MM.1S (cell line): Measurements from ENCODE around the gene WHRN.
A peak's percentile ranks its signal among the peaks of the same experiment; 100 is the strongest.

Experiments used
- DNase-seq: peaks from one replicate; pipeline ENCODE4 v3.0.0-alpha.2; 2015
- H2AFZ ChIP-seq: fragments of 300-600 bp; sonication (generic); 2 replicates; pipeline ENCODE4 v1.6.0; 2016; ENCODE audit warnings: antibody characterized with exemption, low read length
- H3F3A ChIP-seq: fragments of 300-600 bp; sonication (generic); 2 replicates; pipeline ENCODE4 v1.6.1; 2016; ENCODE audit warnings: mild to moderate bottlenecking, antibody characterized with exemption, low read length, moderate library complexity, mixed read lengths; ENCODE audit not compliant: insufficient read depth
- H3K27ac ChIP-seq: fragments of 300-600 bp; sonication (generic); 2 replicates; pipeline ENCODE4 v1.5.1; 2016; ENCODE audit warnings: mild to moderate bottlenecking, low read length
- H3K27me3 ChIP-seq: fragments of 300-600 bp; sonication (generic); replicated peaks from 2 replicates; pipeline ENCODE4 v1.6.0; 2016; ENCODE audit warnings: low read length; ENCODE audit not compliant: insufficient read depth
- H3K36me3 ChIP-seq: fragments of 300-600 bp; sonication (generic); replicated peaks from 2 replicates; pipeline ENCODE4 v1.6.1; 2016; ENCODE audit warnings: mild to moderate bottlenecking, low read length, mixed read lengths; ENCODE audit not compliant: insufficient read depth
- H3K4me1 ChIP-seq: fragments of 300-600 bp; sonication (generic); 2 replicates; pipeline ENCODE4 v1.6.1; 2016; ENCODE audit warnings: low read length, mixed read lengths
- H3K4me2 ChIP-seq: fragments of 300-600 bp; sonication (generic); 2 replicates; pipeline ENCODE4 v1.6.0; 2016; ENCODE audit warnings: low read depth, low read length
- H3K4me3 ChIP-seq: fragments of 300-600 bp; sonication (generic); 2 replicates; pipeline ENCODE4 v1.5.1; 2016; ENCODE audit warnings: low read length, mixed read lengths
- H3K79me2 ChIP-seq: fragments of 300-600 bp; sonication (generic); 2 replicates; pipeline ENCODE4 v1.6.1; 2016; ENCODE audit warnings: mixed run types, low read length, mixed read lengths
- H3K9ac ChIP-seq: fragments of 300-600 bp; sonication (generic); 2 replicates; pipeline ENCODE4 v1.6.1; 2016; ENCODE audit warnings: low read length, mixed read lengths
- H3K9me2 ChIP-seq: fragments of 300-600 bp; sonication (generic); replicated peaks from 2 replicates; pipeline ENCODE4 v1.6.1; 2016; ENCODE audit warnings: mild to moderate bottlenecking, low read length, mixed read lengths; ENCODE audit not compliant: insufficient read depth
- H3K9me3 ChIP-seq: fragments of 300-600 bp; sonication (generic); replicated peaks from 2 replicates; pipeline ENCODE4 v1.6.1; 2016; ENCODE audit warnings: mild to moderate bottlenecking, low read length, mixed read lengths; ENCODE audit not compliant: insufficient read depth
- H4K20me1 ChIP-seq: fragments of 300-600 bp; sonication (generic); 2 replicates; pipeline ENCODE4 v1.6.1; 2016; ENCODE audit warnings: mild to moderate bottlenecking, low read length, moderate library complexity, mixed read lengths; ENCODE audit not compliant: insufficient read depth
- CTCF ChIP-seq: fragments of 300-600 bp; sonication (generic); IDR thresholded peaks from 2 replicates; pipeline ENCODE4 v1.5.1; 2016; ENCODE audit warnings: antibody characterized with exemption, low read length, mixed read lengths
- EZH2 ChIP-seq: fragments of 300-600 bp; sonication (generic); optimal IDR thresholded peaks from 2 replicates; pipeline ENCODE3; 2017; ENCODE audit warnings: low read depth, mild to moderate bottlenecking, antibody characterized with exemption, low read length, mixed read lengths
- EZH2phosphoT487 ChIP-seq: fragments of 300-600 bp; sonication (generic); IDR thresholded peaks from 2 replicates; pipeline ENCODE4 v1.6.1; 2018; ENCODE audit warnings: antibody characterized with exemption, low read length

WHRN gene

GRCh38 chr9:114504341-114505186, 709 bp downstream of the WHRN start:
- no peak for TF ChIP-seq EZH2
- TF ChIP-seq EZH2phosphoT487: no peak
- TF ChIP-seq CTCF: peak; percentile 62
- Histone ChIP-seq H3K27ac (peak overlapping the region; percentile 81), H3K79me2 (peaks cover 56% of the 10 kb centered on the region), H3K36me3 (no peaks in the 10 kb centered on the region), H3K27me3 (no peaks in the 10 kb centered on the region), H3K9me3 (no peaks in the 10 kb centered on the region), H3K4me2 (peak overlapping the region; percentile 81), H3K9ac (peak overlapping the region; percentile 97), H4K20me1 (no peaks in the 10 kb centered on the region), H3K4me1 (peaks cover 16% of the 10 kb centered on the region), H3K9me2 (no peaks in the 10 kb centered on the region), H2AFZ (peak overlapping the region; percentile 29; the same call in 1 of the 2 replicates), H3K4me3 (peak overlapping the region; percentile 80), H3F3A (peaks cover 30% of the 10 kb centered on the region)
- peak; percentile 59 for DNase-seq

- peak overlapping the region; percentile 97 for H3K9ac ChIP-seq
- peak overlapping the region; percentile 81 for H3K27ac ChIP-seq
- peak overlapping the region; percentile 80 for H3K4me3 ChIP-seq
Measured at GRCh38 chr9:114503522-114504340, 1.5 kb downstream of the WHRN start.

GRCh38 chr9:114503009-114503408, 2.3 kb downstream of the WHRN start:
- Histone ChIP-seq H3K27ac (peak overlapping the region; percentile 81), H3K36me3 (no peaks in the 10 kb centered on the region), H3K27me3 (no peaks in the 10 kb centered on the region), H3K4me2 (peak overlapping the region; percentile 81), H2AFZ (no peak overlapping the region), H3K9ac (peak overlapping the region; percentile 97), H3K4me1 (peaks cover 17% of the 10 kb centered on the region), H3K9me2 (no peaks in the 10 kb centered on the region), H3K4me3 (peak overlapping the region; percentile 80), H3F3A (peaks cover 30% of the 10 kb centered on the region), H3K9me3 (no peaks in the 10 kb centered on the region), H3K79me2 (peaks cover 72% of the 10 kb centered on the region), H4K20me1 (no peaks in the 10 kb centered on the region)
- peak; percentile 61 for DNase-seq
- TF ChIP-seq EZH2: no peak
- no peak for TF ChIP-seq CTCF
- no peak for TF ChIP-seq EZH2phosphoT487

More at GRCh38 chr9:114503522-114504340, 1.5 kb downstream of the WHRN start:
- Histone ChIP-seq H3K9me2 (no peaks in the 10 kb centered on the region), H3K36me3 (no peaks in the 10 kb centered on the region), H3K9me3 (no peaks in the 10 kb centered on the region), H3F3A (peaks cover 30% of the 10 kb centered on the region), H3K4me2 (peak overlapping the region; percentile 81), H3K4me1 (peaks cover 16% of the 10 kb centered on the region), H3K27me3 (no peaks in the 10 kb centered on the region), H3K79me2 (peaks cover 64% of the 10 kb centered on the region), H4K20me1 (no peaks in the 10 kb centered on the region), H2AFZ (no peak overlapping the region)
- peak; percentile 40 for DNase-seq
- TF ChIP-seq EZH2phosphoT487 (no peak), CTCF (no peak), EZH2 (no peak)
